Choroid plexus epithelial cell (primary cell): Measurements from ENCODE around the gene ZDHHC14.

Experiments
- DNase-seq: peaks from one replicate; pipeline ENCODE4 v3.0.0-alpha.2; 2010; ENCODE audit warnings: low read depth
- H3K4me3 ChIP-seq: 2 replicates; pipeline ENCODE4 v1.5.1; 2011; ENCODE audit warnings: low read depth, mild to moderate bottlenecking, control low read depth, low read length, moderate library complexity
- TF ChIP-seq, protein P1 (sequence below): conservative IDR thresholded peaks from 2 replicates; pipeline ENCODE4 v1.5.1; 2011; ENCODE audit warnings: low read depth, mild to moderate bottlenecking, control low read depth, inconsistent platforms, low read length, moderate library complexity

The ZDHHC14 gene

DNA sequence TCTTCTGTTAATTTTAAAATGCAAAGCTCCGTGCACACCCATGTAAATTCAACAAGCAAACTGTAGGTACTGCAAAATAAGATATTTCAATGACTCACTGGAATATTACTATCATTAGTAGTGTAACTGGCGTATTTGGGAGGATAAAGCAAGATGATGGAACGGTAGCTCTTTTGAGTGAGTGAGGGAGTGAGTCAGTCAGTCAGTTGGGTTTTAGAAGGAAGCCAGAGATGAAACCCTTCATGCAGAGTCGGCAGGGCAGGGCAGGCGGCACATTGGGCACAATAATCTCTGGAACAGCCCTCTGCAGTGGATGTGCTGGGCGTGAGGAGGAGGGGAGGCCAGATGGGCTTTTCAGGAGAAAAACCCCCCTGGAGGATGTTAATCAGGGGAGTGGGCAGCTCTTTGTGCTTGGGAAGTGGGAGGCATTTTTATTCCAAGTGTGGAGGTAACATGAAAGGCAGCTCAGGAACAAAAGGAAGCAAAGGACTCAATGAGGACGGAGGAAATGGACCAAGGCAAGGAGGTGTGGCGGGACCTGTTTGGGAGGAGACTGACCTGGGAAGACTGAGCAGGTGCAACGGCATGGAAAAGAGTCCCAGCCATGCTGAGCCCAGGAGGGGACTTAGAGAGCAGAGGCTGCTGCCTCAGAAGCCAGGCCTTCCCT is 171.2 kb downstream of the ZDHHC14 start:
- TF ChIP-seq, protein P1, sequence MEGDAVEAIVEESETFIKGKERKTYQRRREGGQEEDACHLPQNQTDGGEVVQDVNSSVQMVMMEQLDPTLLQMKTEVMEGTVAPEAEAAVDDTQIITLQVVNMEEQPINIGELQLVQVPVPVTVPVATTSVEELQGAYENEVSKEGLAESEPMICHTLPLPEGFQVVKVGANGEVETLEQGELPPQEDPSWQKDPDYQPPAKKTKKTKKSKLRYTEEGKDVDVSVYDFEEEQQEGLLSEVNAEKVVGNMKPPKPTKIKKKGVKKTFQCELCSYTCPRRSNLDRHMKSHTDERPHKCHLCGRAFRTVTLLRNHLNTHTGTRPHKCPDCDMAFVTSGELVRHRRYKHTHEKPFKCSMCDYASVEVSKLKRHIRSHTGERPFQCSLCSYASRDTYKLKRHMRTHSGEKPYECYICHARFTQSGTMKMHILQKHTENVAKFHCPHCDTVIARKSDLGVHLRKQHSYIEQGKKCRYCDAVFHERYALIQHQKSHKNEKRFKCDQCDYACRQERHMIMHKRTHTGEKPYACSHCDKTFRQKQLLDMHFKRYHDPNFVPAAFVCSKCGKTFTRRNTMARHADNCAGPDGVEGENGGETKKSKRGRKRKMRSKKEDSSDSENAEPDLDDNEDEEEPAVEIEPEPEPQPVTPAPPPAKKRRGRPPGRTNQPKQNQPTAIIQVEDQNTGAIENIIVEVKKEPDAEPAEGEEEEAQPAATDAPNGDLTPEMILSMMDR, result no peak
- no peak for DNase-seq

DNA sequence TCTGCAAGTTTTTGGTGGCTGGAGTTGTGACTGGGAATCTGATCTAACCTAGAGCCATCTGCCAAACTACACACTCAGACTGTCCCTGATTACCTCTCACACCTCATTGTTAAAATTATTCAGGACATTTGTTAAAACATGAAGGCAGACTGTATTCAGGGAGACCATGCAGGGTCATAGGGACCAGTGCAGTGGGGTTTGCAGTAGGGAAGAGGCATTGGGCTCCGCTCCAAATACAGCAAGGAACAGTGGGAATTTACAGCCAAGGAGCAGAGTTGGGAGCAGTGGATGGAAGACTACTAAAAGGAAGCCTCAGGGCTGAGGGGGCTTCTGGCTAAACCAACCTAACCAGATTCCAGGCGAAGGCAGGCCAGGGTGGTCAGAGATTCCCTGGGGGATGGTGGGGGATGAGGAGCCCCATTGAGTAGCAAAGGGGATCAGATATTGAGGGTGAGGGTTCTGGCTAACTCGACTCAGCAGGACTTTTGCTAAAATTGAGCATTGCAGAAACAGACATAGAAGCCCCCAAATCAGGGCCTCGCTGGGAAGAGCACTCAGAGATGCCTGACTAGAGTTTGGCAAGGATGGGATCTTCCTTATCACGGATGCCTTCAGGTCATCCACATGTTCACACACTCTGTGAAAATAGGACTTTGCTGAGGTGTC is 172.0 kb downstream of the ZDHHC14 start:
- no peak for DNase-seq
- H3K4me3 ChIP-seq, result no peak overlapping the region
- TF ChIP-seq, protein P1, result no peak

More for the DNA sequence above, 171.2 kb downstream of the ZDHHC14 start:
- H3K4me3 ChIP-seq, result no peak overlapping the region

DNA sequence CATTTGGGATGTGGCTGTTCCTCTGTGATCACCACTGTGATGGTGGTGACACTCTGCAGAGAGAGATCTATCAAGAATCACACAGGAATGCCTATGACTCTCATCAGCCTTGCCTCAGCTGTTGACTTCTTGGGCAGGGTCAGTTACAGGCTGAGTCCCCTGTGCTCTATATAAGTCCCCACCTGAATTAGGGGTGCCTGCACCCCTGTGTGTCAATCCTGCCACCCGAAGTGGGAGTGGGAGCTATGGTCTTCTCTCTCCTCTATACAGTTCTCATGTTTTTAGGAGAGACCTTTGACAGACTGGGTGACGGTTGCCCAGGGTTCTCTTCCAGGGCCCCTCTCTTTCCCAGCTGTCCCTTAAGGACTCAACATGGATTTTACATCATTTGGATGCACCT is 173.8 kb downstream of the ZDHHC14 start:
- TF ChIP-seq, protein P1, result no peak
- no peak overlapping the region for H3K4me3 ChIP-seq
- DNase-seq, result no peak

DNA sequence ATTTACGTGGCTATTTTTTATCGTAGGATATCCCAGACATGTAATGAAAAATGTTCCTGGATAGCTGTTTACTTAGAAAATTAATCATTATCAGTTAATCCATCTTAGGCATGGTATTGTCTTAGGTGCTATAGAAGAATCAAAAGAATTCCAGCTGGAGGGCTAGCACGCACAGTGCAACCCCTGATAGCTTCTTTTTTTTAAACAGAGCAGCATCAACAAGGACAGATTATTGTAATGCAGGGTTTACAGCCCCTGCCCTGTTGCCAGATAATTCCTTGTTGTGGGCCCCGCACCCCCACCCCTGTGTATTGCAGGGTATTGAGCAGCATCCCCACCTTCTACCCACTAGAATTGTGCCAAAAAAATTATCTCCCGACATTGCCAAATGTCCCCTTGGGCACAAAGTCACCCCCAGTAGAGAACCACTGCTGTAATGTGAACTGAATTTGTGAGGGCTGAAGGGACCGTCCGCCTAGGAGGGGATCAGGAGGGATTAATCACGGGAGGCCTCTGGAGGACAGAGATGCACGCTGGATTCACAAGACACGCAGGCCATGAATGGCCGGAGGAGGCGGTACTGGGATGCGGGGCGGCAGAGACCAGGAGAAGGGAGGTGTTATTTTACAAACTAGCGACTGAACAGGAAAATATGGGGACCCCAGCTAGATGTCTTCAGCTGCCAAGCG is 174.6 kb downstream of the ZDHHC14 start:
- TF ChIP-seq, protein P1, result no peak
- no peak for DNase-seq
- H3K4me3 ChIP-seq, result no peak overlapping the region

DNA sequence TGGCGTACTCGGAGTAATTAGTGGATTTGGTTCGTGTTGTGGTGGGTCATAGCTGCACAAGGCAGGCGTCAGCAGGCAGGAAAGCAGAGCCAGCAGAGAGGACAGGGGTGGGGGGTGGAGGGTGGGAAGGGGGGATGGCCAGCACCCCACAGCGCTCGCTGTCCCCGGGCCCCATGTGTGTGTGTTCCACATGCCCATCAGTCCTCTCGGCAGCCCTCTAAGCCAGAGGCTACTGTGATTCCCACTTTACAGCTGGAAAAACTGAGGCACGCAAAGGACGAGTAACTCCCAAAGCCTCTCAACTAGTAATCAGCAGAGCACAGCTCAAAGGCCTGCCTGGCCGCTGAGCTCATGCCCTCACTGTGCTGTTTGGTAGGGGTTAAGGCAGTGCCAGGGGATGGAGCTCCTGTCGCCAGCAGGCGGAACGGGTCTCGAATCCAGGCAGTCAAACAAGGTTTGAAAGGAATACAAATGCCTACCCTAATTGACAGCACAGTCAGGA is 175.2 kb downstream of the ZDHHC14 start:
- no peak overlapping the region for H3K4me3 ChIP-seq
- DNase-seq, result no peak

DNA sequence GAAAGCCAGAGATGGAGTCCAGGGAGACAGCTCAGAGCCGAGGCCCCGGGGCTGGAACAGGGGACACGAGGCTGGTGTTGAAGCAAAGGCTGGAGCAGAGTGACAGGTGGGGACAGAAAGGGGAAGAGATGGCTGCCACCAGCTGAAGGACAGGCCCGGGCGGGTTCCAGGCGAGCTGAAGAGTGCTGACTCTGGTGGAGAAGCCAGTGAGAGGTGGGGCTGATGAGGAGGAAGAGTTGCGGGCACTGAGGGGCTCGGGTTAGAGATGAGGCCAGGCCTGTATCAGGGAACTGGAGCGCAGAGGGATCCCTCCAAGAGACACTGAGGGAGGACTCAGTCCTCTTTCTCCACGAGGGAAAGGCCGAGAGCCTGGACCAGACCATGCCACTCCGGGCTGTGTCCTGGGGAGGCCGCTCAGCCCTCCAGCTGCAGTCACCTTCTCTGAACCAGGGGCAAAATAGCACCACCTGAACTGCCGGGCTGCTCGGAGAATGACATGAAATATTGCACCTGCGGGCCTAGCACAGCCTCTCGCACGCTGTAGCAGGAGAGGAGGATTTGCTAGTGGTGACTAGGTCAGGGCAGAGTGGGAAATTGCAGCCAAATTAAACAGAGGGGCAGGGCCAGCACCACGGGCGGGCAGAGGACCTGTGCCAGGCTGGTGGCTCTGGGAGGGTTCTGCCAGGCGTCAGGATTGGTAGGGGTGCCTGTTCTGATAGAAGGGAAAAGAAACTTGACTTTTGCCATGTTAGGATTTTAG is 175.9 kb downstream of the ZDHHC14 start:
- no peak overlapping the region for H3K4me3 ChIP-seq
- TF ChIP-seq, protein P1, result no peak
- no peak for DNase-seq

More for the DNA sequence above, 175.2 kb downstream of the ZDHHC14 start:
- TF ChIP-seq, protein P1, result no peak
